DOHH2 (cell line): Measurements from ENCODE around the gene AUNIP.

Experiments
- CTCF ChIP-seq: fragments of 200-600 bp; sonication (generic); IDR thresholded peaks from one replicate; pipeline ENCODE4 v1.5.1; 2014; ENCODE audit warnings: antibody characterized with exemption, mild to moderate bottlenecking, low read depth, low read length; ENCODE audit not compliant: poor library complexity, severe bottlenecking
- EZH2phosphoT487 ChIP-seq: fragments of 200-600 bp; sonication (generic); IDR thresholded peaks from 2 replicates; pipeline ENCODE4 v1.6.1; 2017; ENCODE audit warnings: borderline replicate concordance, mild to moderate bottlenecking, antibody characterized with exemption, low read length, moderate library complexity, mixed read lengths

GRCh38 chr1:25805863-25806225 is 53.4 kb downstream of the AUNIP start:
- TF ChIP-seq CTCF (no peak), EZH2phosphoT487 (no peak)
